ENCODE measurements around the gene CYP17A1. TPM values are rescaled to one million over a fixed set of nuclear protein-coding genes. Genes with fewer than 3 reads are reported as not detected.

The CYP17A1 gene
- polyA plus RNA-seq, 3 donors = 0.34 to 2.4 (median 0.46) TPM

DNA sequence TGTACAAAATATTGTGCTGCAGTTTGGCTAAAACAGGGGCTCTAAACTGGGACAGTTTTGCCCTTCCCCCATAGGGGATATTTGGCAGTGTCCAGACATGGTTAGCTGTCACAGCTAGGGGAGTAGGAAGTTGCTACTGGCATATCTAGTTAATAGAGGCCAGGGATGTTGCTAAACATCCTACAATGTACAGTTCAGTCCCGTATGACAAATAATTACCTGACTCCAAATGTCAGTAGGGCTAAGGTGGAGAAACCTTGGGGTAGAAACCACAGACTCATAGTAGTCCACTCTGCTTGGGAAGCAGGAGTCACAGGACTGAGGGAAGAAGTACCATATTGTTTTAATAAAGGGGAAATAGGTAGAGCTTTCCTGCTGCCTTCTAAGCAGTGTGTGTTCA is 53.6 kb downstream of the CYP17A1 start:
- 19 to 74% (median 23%) methylated on average over 1 of the region's 1 CpG for WGBS, 3 donors
- peak overlapping the region; percentile 87 for H3K27ac ChIP-seq (ENCODE audit: low read depth, low read length)

DNA sequence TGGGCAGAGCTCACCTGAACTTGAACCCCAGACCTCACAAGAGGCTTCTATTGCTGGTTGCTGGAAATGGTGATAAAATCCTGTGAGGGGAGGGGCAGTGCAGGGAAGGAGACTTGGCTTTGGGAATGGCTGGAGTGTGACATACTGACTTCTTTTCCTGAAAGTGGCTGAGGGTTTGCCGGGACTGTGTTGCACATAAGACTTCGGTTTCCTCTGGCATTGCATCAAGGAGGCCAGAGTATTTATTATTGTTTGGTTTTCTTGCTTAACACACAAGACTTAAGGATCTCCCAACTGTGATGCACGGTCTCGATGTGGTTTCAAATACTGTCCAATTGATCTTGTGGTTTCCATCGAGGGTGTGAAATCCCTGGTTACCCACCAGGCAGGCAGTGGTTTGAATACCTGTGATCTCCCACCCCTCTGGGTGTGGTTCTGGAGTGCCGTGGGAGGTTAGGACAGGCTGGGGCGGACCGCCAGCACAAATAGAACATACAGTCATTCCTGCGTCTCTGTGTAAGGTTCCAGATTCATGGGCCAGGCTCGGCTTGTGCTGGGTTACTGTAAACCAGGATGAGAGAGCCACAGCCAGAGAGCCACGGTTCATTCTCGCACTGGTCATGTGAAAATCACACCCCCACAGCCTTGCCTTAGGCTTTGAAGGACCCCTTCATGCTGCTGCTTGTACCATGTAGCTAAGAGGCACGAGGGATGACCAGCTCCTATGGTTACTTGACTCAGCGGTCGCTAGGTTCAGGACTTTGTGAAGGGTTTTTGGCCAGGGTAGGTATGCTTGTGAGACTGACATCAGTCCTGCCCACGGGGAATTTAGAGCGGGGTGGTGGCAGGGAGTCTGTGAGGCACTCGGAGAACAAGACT is 54.3 kb downstream of the CYP17A1 start:
- peak overlapping the region; percentile 87 for H3K27ac ChIP-seq (ENCODE audit: low read depth, low read length)
- 28 to 69% (median 34%) methylated on average over 18 of the region's 18 CpGs for WGBS, 3 donors

DNA sequence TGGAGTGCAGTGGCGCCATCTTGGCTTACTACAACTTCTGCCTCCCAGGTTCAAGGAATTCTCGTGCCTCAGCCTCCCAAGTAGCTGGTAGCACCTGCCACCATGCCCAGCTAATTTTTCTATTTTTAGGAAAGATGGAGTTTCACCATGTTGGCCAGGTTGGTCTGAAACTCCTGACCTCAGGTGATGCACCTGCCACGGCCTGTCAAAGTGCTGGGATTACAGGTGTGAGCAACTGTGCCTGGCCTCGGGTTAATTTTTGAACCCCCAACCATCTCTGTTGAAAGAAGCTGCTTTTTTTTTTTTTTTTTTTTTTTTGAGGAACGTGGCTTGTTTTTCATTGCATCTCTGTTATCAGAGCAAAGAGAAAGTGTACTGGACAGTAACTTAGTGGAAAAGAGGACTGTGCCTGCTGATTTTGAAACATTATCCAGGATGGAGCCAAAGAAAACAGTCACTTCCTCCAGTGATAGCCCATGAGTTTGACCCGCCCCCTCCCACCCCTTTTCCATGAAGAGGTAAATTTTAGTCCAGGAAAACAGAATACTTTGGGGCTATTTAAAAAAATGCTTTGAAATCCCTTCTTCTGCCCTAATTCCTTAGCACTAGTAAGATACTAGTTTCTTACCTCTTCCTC is 55.2 kb downstream of the CYP17A1 start:
- WGBS, 3 donors = 52 to 79% (median 60%) methylated on average over 6 of the region's 6 CpGs
- H3K27ac ChIP-seq (ENCODE audit: low read depth, low read length) = peak overlapping the region; percentile 83

DNA sequence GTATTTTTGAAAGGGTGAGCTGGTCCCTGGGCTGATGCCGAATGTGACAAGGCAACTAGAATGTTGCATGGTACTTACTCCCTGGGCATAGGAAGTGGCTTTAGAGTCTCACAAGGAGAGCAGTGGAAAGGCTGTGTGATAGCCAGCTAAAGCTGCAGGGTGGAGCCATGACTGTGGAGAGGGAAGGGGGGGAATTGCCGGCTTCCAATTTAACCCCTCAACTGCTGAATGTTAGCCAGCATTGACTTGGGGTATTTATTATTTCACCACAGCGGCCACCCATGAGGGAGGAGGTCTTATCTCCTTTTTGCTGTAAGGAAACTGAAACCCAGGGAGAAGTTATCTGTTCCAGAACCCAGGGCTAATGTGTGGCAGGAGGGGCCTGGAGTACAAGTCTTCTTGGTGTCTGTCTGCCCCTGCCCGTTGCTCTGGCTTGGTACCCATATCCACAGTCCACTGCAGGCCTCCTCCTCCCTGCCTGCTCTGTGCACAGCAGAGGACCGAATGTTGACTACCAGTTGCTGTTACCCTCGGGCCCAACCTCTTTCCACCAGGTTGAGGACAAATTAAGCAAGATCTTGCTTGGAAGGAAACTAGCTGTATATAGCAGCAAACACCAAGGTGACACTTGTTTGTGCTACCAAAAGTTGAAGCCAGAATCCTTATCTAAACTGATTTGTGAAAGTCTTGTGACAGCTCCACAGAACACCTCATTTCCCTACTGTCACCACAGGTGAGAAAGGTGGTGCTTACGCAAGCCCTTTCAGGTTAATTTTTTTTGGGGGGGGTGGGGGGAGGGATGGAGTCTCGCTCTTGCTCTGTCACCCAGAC is 55.9 kb downstream of the CYP17A1 start:
- WGBS, 3 donors = 38 to 60% (median 39%) methylated on average over 8 of the region's 8 CpGs
- peak overlapping the region; percentile 48 for H3K27ac ChIP-seq (ENCODE audit: low read depth, low read length)

Other genes starting within 250 kb of the CYP17A1 start
- 100 to 1,000 TPM in 2 of 3 donors, 10 to 100 TPM in 1; 76.1 to 174 (median 115) TPM for gene TRIM8, start 192.9 kb downstream of the CYP17A1 start, polyA plus RNA-seq
- 10 to 100 TPM in 1 of 3 donors, 1 to 10 TPM in 2; 4.9 to 12.6 (median 6.8) TPM for gene ARL3, start 123.0 kb downstream of the CYP17A1 start, polyA plus RNA-seq
- gene SFXN2, start 122.8 kb downstream of the CYP17A1 start, polyA plus RNA-seq = 10 to 100 TPM in 2 of 3 donors, 1 to 10 TPM in 1; 3.0 to 11.5 (median 10.8) TPM
- 10 to 100 TPM; 13.4 to 64.1 (median 36.3) TPM for gene WBP1L, start 93.5 kb downstream of the CYP17A1 start, polyA plus RNA-seq
- 10 to 100 TPM; 21.4 to 37.8 (median 28.0) TPM for gene BORCS7, start 16.8 kb upstream of the CYP17A1 start, polyA plus RNA-seq
- 10 to 100 TPM in 1 of 3 donors, 1 to 10 TPM in 2; 2.6 to 17.0 (median 7.3) TPM for gene AS3MT, start 32.1 kb upstream of the CYP17A1 start, polyA plus RNA-seq
- gene CNNM2, start 80.9 kb upstream of the CYP17A1 start, polyA plus RNA-seq = 1 to 10 TPM; 1.0 to 3.2 (median 1.9) TPM

Measured in adipose tissue (tissue), 3 donors.